Keratinocyte (primary cell): ENCODE data around the gene MIDN. TPM values are rescaled to one million over a fixed set of nuclear protein-coding genes. Genes with fewer than 3 reads are reported as not detected.

Experiments used
- DNase-seq: peaks from one replicate; pipeline ENCODE4 v3.0.0-alpha.2; 2011; ENCODE audit warnings: low read depth, missing footprints, low spot score
- FAIRE-seq: peaks from 2 replicates; lab custom pipeline; 2011; peaks lifted over from hg19 to GRCh38; lab: Jason Lieb, UNC
- H2AFZ ChIP-seq: 2 replicates; pipeline ENCODE4 v1.6.0; 2012; ENCODE audit warnings: low read length, control low read depth, inconsistent platforms; ENCODE audit not compliant: control insufficient read depth
- H3K27ac ChIP-seq: 2 replicates; pipeline ENCODE4 v1.5.1; 2011; ENCODE audit warnings: low read length; ENCODE audit not compliant: control insufficient read depth, insufficient read depth
- H3K27me3 ChIP-seq: 3 replicates; pipeline ENCODE4 v1.6.0; 2011; ENCODE audit warnings: low read length; ENCODE audit not compliant: control insufficient read depth, insufficient read depth; ENCODE audit errors: extremely low read depth
- H3K36me3 ChIP-seq, 2 experiments: 2 replicates in 1 of 2; 3 replicates in 1 of 2; pipeline ENCODE4 v1.5.1; 2011; ENCODE audit warnings: low read length in 2 of 2, mild to moderate bottlenecking in 1 of 2; ENCODE audit not compliant: control insufficient read depth in 2 of 2, insufficient read depth in 2 of 2; ENCODE audit errors: extremely low read depth in 1 of 2
- H3K4me1 ChIP-seq: 3 replicates; pipeline ENCODE4 v1.5.1; 2011; ENCODE audit warnings: low read length; ENCODE audit not compliant: control insufficient read depth, insufficient read depth; ENCODE audit errors: extremely low read depth
- H3K4me2 ChIP-seq: 3 replicates; pipeline ENCODE4 v1.6.0; 2011; ENCODE audit warnings: low read depth, low read length; ENCODE audit not compliant: control insufficient read depth, insufficient read depth; ENCODE audit errors: extremely low read depth
- H3K4me3 ChIP-seq, 3 experiments: fragments of 200-600 bp in 1 of 3; sonication (generic) in 1 of 3; 2 replicates in 2 of 3; 3 replicates in 1 of 3; pipeline ENCODE4 v1.5.1; 2011 to 2016; ENCODE audit warnings: low read length in 3 of 3, mild to moderate bottlenecking in 3 of 3, control low read depth in 2 of 3, inconsistent platforms in 1 of 3, low read depth in 1 of 3, mixed read lengths in 1 of 3, mixed run types in 1 of 3, moderate library complexity in 1 of 3; ENCODE audit not compliant: control insufficient read depth in 2 of 3, insufficient read depth in 2 of 3; ENCODE audit errors: extremely low read depth in 1 of 3
- H3K79me2 ChIP-seq: 2 replicates; pipeline ENCODE4 v1.6.0; 2012; ENCODE audit warnings: low read length; ENCODE audit not compliant: control insufficient read depth, insufficient read depth
- H3K9ac ChIP-seq: 3 replicates; pipeline ENCODE4 v1.6.0; 2011; ENCODE audit warnings: low read length; ENCODE audit not compliant: control insufficient read depth, insufficient read depth; ENCODE audit errors: extremely low read depth
- H3K9me1 ChIP-seq: 3 replicates; pipeline ENCODE4 v1.6.0; 2011; ENCODE audit warnings: low read length; ENCODE audit not compliant: control insufficient read depth, insufficient read depth; ENCODE audit errors: extremely low read depth
- H3K9me3 ChIP-seq: 2 replicates; pipeline ENCODE4 v1.5.1; 2012; ENCODE audit warnings: low read depth, low read length; ENCODE audit not compliant: control insufficient read depth
- H4K20me1 ChIP-seq: 3 replicates; pipeline ENCODE4 v1.6.0; 2011; ENCODE audit warnings: low read length; ENCODE audit not compliant: control insufficient read depth, insufficient read depth; ENCODE audit errors: extremely low read depth
- CTCF ChIP-seq, 3 experiments: IDR thresholded peaks in 1 of 3; conservative IDR thresholded peaks in 1 of 3; optimal IDR thresholded peaks in 1 of 3; 2 replicates in 2 of 3; 3 replicates in 1 of 3; pipeline versions ENCODE3 to v1.5.1; 2011; ENCODE audit warnings: low read length in 3 of 3, mild to moderate bottlenecking in 3 of 3, moderate library complexity in 2 of 3, control low read depth in 1 of 3, inconsistent platforms in 1 of 3; ENCODE audit not compliant: insufficient read depth in 2 of 3; ENCODE audit errors: extremely low read depth in 1 of 3
- EZH2 ChIP-seq: IDR thresholded peaks from one replicate; pipeline ENCODE4 v1.6.1; 2012; ENCODE audit warnings: inconsistent platforms, mild to moderate bottlenecking, low read length, moderate library complexity
- dilution Hi-C: fragments of 300-500 bp; cut with MboI; formaldehyde crosslinking; loops from one replicate; pipeline ENCODE4 v1.7.0; 2020; ENCODE audit warnings: low sequenced_read_pairs; ENCODE audit not compliant: extremely low pct_ligation_motif_present
- polyA plus RNA-seq, 5 experiments: library from polyadenylated mRNA; depleted of rRNA in 3 of 5; stranded (reverse) in 3 of 5; stranded (forward) in 1 of 5; unstranded in 1 of 5; fragments of >200 nt; gene quantifications; 1 replicate in 1 of 5; 2 replicates in 3 of 5; 3 replicates in 1 of 5; pipeline versions ENCODE4 v1.2.1 to v1.2.3, GENCODE V29; 2011 to 2012; ENCODE audit warnings: missing spikeins in 2 of 5, low read depth in 1 of 5, low replicate concordance in 1 of 5

The MIDN gene
- polyA plus RNA-seq, 1 donor (not counting 4 experiments of a cell fraction or from before 2014, with no cell fraction given), result 4.7 TPM

DNA sequence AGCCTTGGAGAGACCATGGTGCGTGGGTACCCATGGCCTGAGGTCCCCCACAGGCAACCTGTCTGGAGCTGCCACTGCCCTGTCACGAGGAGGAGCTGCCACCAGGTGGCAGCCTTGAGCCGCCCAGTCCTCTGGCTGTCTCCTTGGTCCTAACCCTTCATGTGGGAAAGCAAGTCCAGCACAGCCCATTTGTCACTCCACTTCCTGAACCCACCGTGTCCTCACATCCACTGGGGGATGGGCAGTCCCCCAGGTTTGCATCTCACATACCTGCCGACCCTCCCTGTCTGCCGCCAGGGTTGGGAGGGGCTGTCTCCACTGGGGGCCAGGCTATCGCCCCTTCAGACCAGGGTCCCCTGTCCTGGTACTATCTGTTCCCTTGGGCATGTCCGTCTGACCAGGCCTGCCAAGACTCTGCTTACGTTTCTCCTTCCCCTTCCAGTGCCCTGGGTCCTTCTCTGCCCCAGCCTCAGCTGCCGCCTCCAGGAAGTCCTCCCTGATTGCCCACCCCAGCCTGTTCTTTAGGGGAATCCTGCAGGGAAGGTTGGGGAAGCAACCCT is 31.5 kb downstream of the MIDN start:
- H3K27me3 ChIP-seq, result peaks cover 22% of the 10 kb centered on the region
- H2AFZ ChIP-seq, result no peak overlapping the region
- H3K36me3 ChIP-seq, result peaks cover 7 to 19% of the 10 kb centered on the region in 2 experiments
- H3K9me3 ChIP-seq, result no peaks in the 10 kb centered on the region
- no peak overlapping the region for H3K4me2 ChIP-seq
- H3K79me2 ChIP-seq, result peaks cover 8% of the 10 kb centered on the region
- H3K9me1 ChIP-seq, result no peaks in the 10 kb centered on the region
- H3K4me3 ChIP-seq, result no peak overlapping the region
- FAIRE-seq (peak; percentile 75), DNase-seq (no peak)
- dilution Hi-C loops, result no loop called here
- H3K27ac ChIP-seq, result no peak overlapping the region
- no peak overlapping the region for H3K9ac ChIP-seq
- TF ChIP-seq EZH2, result no peak
- TF ChIP-seq CTCF (optimal IDR thresholded peaks at IDR 0.05 in 1 of 3, IDR thresholded peaks at IDR 0.05 in 1 of 3, conservative IDR thresholded peaks at IDR 0.05 in 1 of 3; ENCODE audit: extremely low read depth in 1 of 3, insufficient read depth in 2 of 3, low read length in 3 of 3), result peak; percentile 91 to 99 (median 98)
- H3K4me1 ChIP-seq, result peaks cover 9% of the 10 kb centered on the region
- H4K20me1 ChIP-seq, result peaks cover 14% of the 10 kb centered on the region

DNA sequence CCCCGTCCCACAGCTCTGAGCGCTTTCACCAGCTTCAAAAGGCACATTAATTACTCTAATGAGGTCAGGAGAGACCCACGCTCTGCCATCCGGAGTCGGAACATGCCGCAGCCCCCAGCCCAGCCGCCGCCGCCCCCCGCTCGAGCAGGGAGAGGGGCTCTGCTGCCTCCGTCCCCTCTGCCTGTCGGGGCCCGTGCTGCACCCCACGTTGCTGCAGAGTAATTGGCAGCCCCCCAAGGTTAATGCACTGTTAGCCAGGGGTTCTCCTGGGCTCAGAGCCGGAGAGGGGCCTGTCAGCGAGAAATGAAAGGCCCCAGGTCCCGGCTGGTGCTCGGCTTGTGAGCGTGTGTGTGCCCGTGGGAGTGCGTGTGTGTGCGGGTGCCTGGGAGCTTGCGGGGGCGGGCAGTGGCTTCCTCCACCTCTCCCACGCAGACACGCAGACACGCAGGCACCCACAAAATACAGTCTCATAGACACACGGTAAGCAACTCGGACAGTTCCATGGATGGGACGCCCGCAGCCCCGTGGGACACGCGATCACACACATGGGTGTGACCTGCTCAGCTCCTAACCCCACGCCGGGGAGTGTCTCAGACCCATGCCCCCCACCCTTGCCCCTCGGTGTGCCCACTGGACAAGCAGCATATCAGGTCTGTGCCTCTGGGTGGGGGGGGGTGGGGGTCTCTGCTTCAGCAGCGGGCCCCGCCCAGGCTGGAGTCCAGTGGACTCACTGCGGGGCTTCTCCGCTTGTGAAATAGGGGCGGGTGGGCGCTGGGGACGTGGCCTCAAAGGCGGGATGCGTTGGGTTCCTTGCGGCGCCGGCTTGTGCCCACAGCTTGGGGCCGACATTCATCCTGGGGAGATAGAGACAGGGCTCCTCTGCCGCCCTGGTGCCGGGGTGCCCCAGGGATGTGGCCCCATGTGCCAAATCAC is 32.5 kb downstream of the MIDN start:
- FAIRE-seq, result no peak

More for the DNA sequence above, 32.5 kb downstream of the MIDN start:
- Histone ChIP-seq H3K9ac (no peak overlapping the region), H3K4me2 (no peak overlapping the region), H3K79me2 (peaks cover 8% of the 10 kb centered on the region), H3K36me3 (peaks cover 7 to 19% of the 10 kb centered on the region in 2 experiments), H3K4me1 (peaks cover 5% of the 10 kb centered on the region), H3K9me3 (no peaks in the 10 kb centered on the region), H3K4me3 (no peak overlapping the region), H4K20me1 (peaks cover 14% of the 10 kb centered on the region), H3K27ac (no peak overlapping the region), H3K9me1 (no peaks in the 10 kb centered on the region), H2AFZ (no peak overlapping the region), H3K27me3 (peaks cover 28% of the 10 kb centered on the region)
- TF ChIP-seq CTCF (optimal IDR thresholded peaks at IDR 0.05 in 1 of 3, IDR thresholded peaks at IDR 0.05 in 1 of 3, conservative IDR thresholded peaks at IDR 0.05 in 1 of 3; ENCODE audit: extremely low read depth in 1 of 3, insufficient read depth in 2 of 3, low read length in 3 of 3), result no peak
- TF ChIP-seq EZH2, result no peak
- no peak for DNase-seq
- dilution Hi-C loops, result no loop called here
